ENCODE data around the gene TBL1X. TPM values are rescaled to one million over a fixed set of nuclear protein-coding genes. Genes with fewer than 3 reads are reported as not detected.
"Not testable (repeated sequence)": the region's sequence is repeated elsewhere in the genome, so short reads cannot be mapped to it uniquely, and the experiment has no call there.

The TBL1X gene
- polyA plus RNA-seq, 4 donors = 0.89 to 9.6 (median 3.9) TPM

- no peaks in the 10 kb centered on the region for H3K36me3 ChIP-seq (ENCODE audit: control insufficient read depth in 3 of 3, insufficient read depth in 2 of 3, low read depth in 1 of 3, low read length in 3 of 3)
- DNase-seq (no peak), FAIRE-seq (no peak)
- 82 to 92% (median 83%) methylated on average over 1 of the region's 1 CpG for WGBS, 3 donors
- H3K9me3 ChIP-seq (ENCODE audit: control insufficient read depth in 2 of 2, insufficient read depth in 1 of 2, low read depth in 1 of 2, low read length in 1 of 2) = no peaks in the 10 kb centered on the region
- no peaks in the 10 kb centered on the region for H3K4me1 ChIP-seq (ENCODE audit: control insufficient read depth in 3 of 3, insufficient read depth in 2 of 3, low read depth in 1 of 3, low read length in 2 of 3)
- no peak overlapping the region for H3K27ac ChIP-seq (ENCODE audit: low read depth in 1 of 3, low read length in 2 of 3)
- no peak overlapping the region for H3K4me3 ChIP-seq (ENCODE audit: low read depth in 1 of 3, low read length in 3 of 3)
- no peaks in the 10 kb centered on the region for H3K27me3 ChIP-seq (ENCODE audit: control insufficient read depth in 3 of 3, insufficient read depth in 3 of 3, low read length in 3 of 3)
Measured at GRCh38 chrX:9447906-9448305, 17.0 kb upstream of the TBL1X start.

- Histone ChIP-seq H3K4me1 (ENCODE audit: control insufficient read depth in 3 of 3, insufficient read depth in 2 of 3, low read depth in 1 of 3, low read length in 2 of 3) (no peaks in the 10 kb centered on the region), H3K4me3 (ENCODE audit: low read depth in 1 of 3, low read length in 3 of 3) (no peak overlapping the region), H3K27ac (ENCODE audit: low read depth in 1 of 3, low read length in 2 of 3) (peak overlapping the region in 1 of 3 donors; percentile 67), H3K9me3 (ENCODE audit: control insufficient read depth in 2 of 2, insufficient read depth in 1 of 2, low read depth in 1 of 2, low read length in 1 of 2) (no peaks in the 10 kb centered on the region), H3K36me3 (ENCODE audit: control insufficient read depth in 3 of 3, insufficient read depth in 2 of 3, low read depth in 1 of 3, low read length in 3 of 3) (no peaks in the 10 kb centered on the region), H3K27me3 (ENCODE audit: control insufficient read depth in 3 of 3, insufficient read depth in 3 of 3, low read length in 3 of 3) (no peaks in the 10 kb centered on the region)
- WGBS, 3 donors = 74 to 78% (median 74%) methylated on average over 8 of the region's 8 CpGs
- DNase-seq = no peak
- no peak for FAIRE-seq
Measured at GRCh38 chrX:9456250-9457074, 8.4 kb upstream of the TBL1X start.

GRCh38 chrX:9458034-9458433, 6.8 kb upstream of the TBL1X start:
- H3K36me3 ChIP-seq (ENCODE audit: control insufficient read depth in 3 of 3, insufficient read depth in 2 of 3, low read depth in 1 of 3, low read length in 3 of 3); DNase-seq; H3K9me3 ChIP-seq (ENCODE audit: control insufficient read depth in 2 of 2, insufficient read depth in 1 of 2, low read depth in 1 of 2, low read length in 1 of 2); H3K4me1 ChIP-seq (ENCODE audit: control insufficient read depth in 3 of 3, insufficient read depth in 2 of 3, low read depth in 1 of 3, low read length in 2 of 3); H3K27me3 ChIP-seq (ENCODE audit: control insufficient read depth in 3 of 3, insufficient read depth in 3 of 3, low read length in 3 of 3); H3K4me3 ChIP-seq (ENCODE audit: low read depth in 1 of 3, low read length in 3 of 3); H3K27ac ChIP-seq (ENCODE audit: low read depth in 1 of 3, low read length in 2 of 3); FAIRE-seq: not testable (repeated sequence)
- 82 to 90% (median 86%) methylated on average over 12 of the region's 12 CpGs for whole genome bisulfite sequencing, 3 donors

GRCh38 chrX:9458516-9459078, 6.3 kb upstream of the TBL1X start:
- Histone ChIP-seq H3K27ac (ENCODE audit: low read depth in 1 of 3, low read length in 2 of 3) (no peak overlapping the region), H3K4me1 (ENCODE audit: control insufficient read depth in 3 of 3, insufficient read depth in 2 of 3, low read depth in 1 of 3, low read length in 2 of 3) (peaks cover 0 to 6% (median 0%) of the 10 kb centered on the region in 3 donors), H3K27me3 (ENCODE audit: control insufficient read depth in 3 of 3, insufficient read depth in 3 of 3, low read length in 3 of 3) (no peaks in the 10 kb centered on the region), H3K36me3 (ENCODE audit: control insufficient read depth in 3 of 3, insufficient read depth in 2 of 3, low read depth in 1 of 3, low read length in 3 of 3) (no peaks in the 10 kb centered on the region), H3K4me3 (ENCODE audit: low read depth in 1 of 3, low read length in 3 of 3) (no peak overlapping the region), H3K9me3 (ENCODE audit: control insufficient read depth in 2 of 2, insufficient read depth in 1 of 2, low read depth in 1 of 2, low read length in 1 of 2) (no peaks in the 10 kb centered on the region)
- FAIRE-seq (no peak), DNase-seq (peak in 1 of 2 donors; percentile 5)
- WGBS, 3 donors = 23 to 56% (median 32%) methylated on average over 2 of the region's 2 CpGs

GRCh38 chrX:9459186-9459748, 5.6 kb upstream of the TBL1X start:
- WGBS, 3 donors = 34 to 67% (median 46%) methylated on average over 3 of the region's 3 CpGs
- Histone ChIP-seq H3K4me1 (ENCODE audit: control insufficient read depth in 3 of 3, insufficient read depth in 2 of 3, low read depth in 1 of 3, low read length in 2 of 3) (peaks cover 0 to 10% (median 0%) of the 10 kb centered on the region in 3 donors), H3K27ac (ENCODE audit: low read depth in 1 of 3, low read length in 2 of 3) (no peak overlapping the region), H3K9me3 (ENCODE audit: control insufficient read depth in 2 of 2, insufficient read depth in 1 of 2, low read depth in 1 of 2, low read length in 1 of 2) (no peaks in the 10 kb centered on the region), H3K36me3 (ENCODE audit: control insufficient read depth in 3 of 3, insufficient read depth in 2 of 3, low read depth in 1 of 3, low read length in 3 of 3) (no peaks in the 10 kb centered on the region), H3K4me3 (ENCODE audit: low read depth in 1 of 3, low read length in 3 of 3) (no peak overlapping the region), H3K27me3 (ENCODE audit: control insufficient read depth in 3 of 3, insufficient read depth in 3 of 3, low read length in 3 of 3) (no peaks in the 10 kb centered on the region)
- peak in 1 of 2 donors; percentile 11 for DNase-seq
- FAIRE-seq = no peak

GRCh38 chrX:9461087-9461486, 3.8 kb upstream of the TBL1X start:
- FAIRE-seq (no peak), DNase-seq (no peak)
- Histone ChIP-seq H3K4me3 (ENCODE audit: low read depth in 1 of 3, low read length in 3 of 3) (no peak overlapping the region), H3K9me3 (ENCODE audit: control insufficient read depth in 2 of 2, insufficient read depth in 1 of 2, low read depth in 1 of 2, low read length in 1 of 2) (no peaks in the 10 kb centered on the region), H3K27me3 (ENCODE audit: control insufficient read depth in 3 of 3, insufficient read depth in 3 of 3, low read length in 3 of 3) (peaks cover 0 to 4% (median 0%) of the 10 kb centered on the region in 3 donors), H3K36me3 (ENCODE audit: control insufficient read depth in 3 of 3, insufficient read depth in 2 of 3, low read depth in 1 of 3, low read length in 3 of 3) (no peaks in the 10 kb centered on the region), H3K27ac (ENCODE audit: low read depth in 1 of 3, low read length in 2 of 3) (no peak overlapping the region), H3K4me1 (ENCODE audit: control insufficient read depth in 3 of 3, insufficient read depth in 2 of 3, low read depth in 1 of 3, low read length in 2 of 3) (peaks cover 0 to 14% (median 0%) of the 10 kb centered on the region in 3 donors)
- WGBS, 3 donors = 56 to 67% (median 63%) methylated on average over 6 of the region's 6 CpGs

GRCh38 chrX:9462456-9462855, 2.4 kb upstream of the TBL1X start:
- Histone ChIP-seq H3K4me3 (ENCODE audit: low read depth in 1 of 3, low read length in 3 of 3) (no peak overlapping the region), H3K36me3 (ENCODE audit: control insufficient read depth in 3 of 3, insufficient read depth in 2 of 3, low read depth in 1 of 3, low read length in 3 of 3) (no peaks in the 10 kb centered on the region), H3K27ac (ENCODE audit: low read depth in 1 of 3, low read length in 2 of 3) (no peak overlapping the region), H3K27me3 (ENCODE audit: control insufficient read depth in 3 of 3, insufficient read depth in 3 of 3, low read length in 3 of 3) (peaks cover 0 to 8% (median 0%) of the 10 kb centered on the region in 3 donors), H3K4me1 (ENCODE audit: control insufficient read depth in 3 of 3, insufficient read depth in 2 of 3, low read depth in 1 of 3, low read length in 2 of 3) (peaks cover 0 to 19% (median 0%) of the 10 kb centered on the region in 3 donors), H3K9me3 (ENCODE audit: control insufficient read depth in 2 of 2, insufficient read depth in 1 of 2, low read depth in 1 of 2, low read length in 1 of 2) (no peaks in the 10 kb centered on the region)
- WGBS, 3 donors = 46 to 60% (median 57%) methylated on average over 6 of the region's 6 CpGs
- DNase-seq (no peak), FAIRE-seq (no peak)

- Histone ChIP-seq H3K9me3 (ENCODE audit: control insufficient read depth in 2 of 2, insufficient read depth in 1 of 2, low read depth in 1 of 2, low read length in 1 of 2) (no peaks in the 10 kb centered on the region), H3K4me3 (ENCODE audit: low read depth in 1 of 3, low read length in 3 of 3) (peak overlapping the region; percentile 57 to 72 (median 64)), H3K4me1 (ENCODE audit: control insufficient read depth in 3 of 3, insufficient read depth in 2 of 3, low read depth in 1 of 3, low read length in 2 of 3) (peaks cover 0 to 25% (median 0%) of the 10 kb centered on the region in 3 donors), H3K27ac (ENCODE audit: low read depth in 1 of 3, low read length in 2 of 3) (peak overlapping the region in 2 of 3 donors; percentile 42 to 49), H3K27me3 (ENCODE audit: control insufficient read depth in 3 of 3, insufficient read depth in 3 of 3, low read length in 3 of 3) (peaks cover 0 to 8% (median 0%) of the 10 kb centered on the region in 3 donors), H3K36me3 (ENCODE audit: control insufficient read depth in 3 of 3, insufficient read depth in 2 of 3, low read depth in 1 of 3, low read length in 3 of 3) (no peaks in the 10 kb centered on the region)
- no peak for FAIRE-seq
- DNase-seq = peak in 1 of 2 donors; percentile 58
- 0 to 5% (median 0%) methylated on average over 52 to 87 of the region's 87 CpGs for WGBS, 3 donors
Measured at GRCh38 chrX:9465380-9466123, 694 bp downstream of the TBL1X start.
